RWPE2 (cell line): ENCODE measurements around the gene FAM78A.

Experiments used
- ATAC-seq: fragments of 200-7000 bp; cut with Tn5 transposase; 3 replicates; pipeline ENCODE4 v1.9.1; 2021; ENCODE audit warnings: low read depth
- DNase-seq: peaks from one replicate; pipeline ENCODE4 v3.0.0-alpha.2; 2020; ENCODE audit warnings: low spot score
- H3K27ac ChIP-seq: fragments of 450-650 bp; 2 replicates; pipeline ENCODE4 v1.5.1; 2017; ENCODE audit warnings: mild to moderate bottlenecking; ENCODE audit not compliant: poor library complexity, severe bottlenecking
- H3K27me3 ChIP-seq: fragments of 250-450 bp; sonication (Bioruptor Pico); 2 replicates; pipeline ENCODE4 v1.5.1; 2021; ENCODE audit warnings: mild to moderate bottlenecking, moderate library complexity; ENCODE audit not compliant: insufficient read depth, poor library complexity, severe bottlenecking
- H3K36me3 ChIP-seq: fragments of 250-450 bp; sonication (Bioruptor Pico); 2 replicates; pipeline ENCODE4 v1.5.1; 2020; ENCODE audit warnings: low read depth, mild to moderate bottlenecking, moderate library complexity
- H3K4me1 ChIP-seq: fragments of 250-450 bp; sonication (Bioruptor Pico); 2 replicates; pipeline ENCODE4 v1.5.1; 2021; ENCODE audit warnings: mild to moderate bottlenecking, moderate library complexity; ENCODE audit not compliant: insufficient read depth, poor library complexity, severe bottlenecking
- H3K4me3 ChIP-seq: fragments of 250-450 bp; sonication (Bioruptor Pico); 2 replicates; pipeline ENCODE4 v1.5.1; 2021; ENCODE audit warnings: mild to moderate bottlenecking, moderate library complexity; ENCODE audit not compliant: severe bottlenecking
- H3K9me3 ChIP-seq: fragments of 250-450 bp; sonication (Bioruptor Pico); 2 replicates; pipeline ENCODE4 v1.5.1; 2021; ENCODE audit warnings: mild to moderate bottlenecking, moderate library complexity; ENCODE audit not compliant: severe bottlenecking
- CTCF ChIP-seq: fragments of 450-650 bp; IDR thresholded peaks from one replicate; pipeline ENCODE4 v1.5.1; 2017; ENCODE audit warnings: mild to moderate bottlenecking, moderate library complexity; ENCODE audit not compliant: poor library complexity, severe bottlenecking

The FAM78A gene

GRCh38 chr9:131233556-131233955, 42.8 kb downstream of the FAM78A start:
- H3K27me3 ChIP-seq = no peaks in the 10 kb centered on the region
- H3K27ac ChIP-seq = no peak overlapping the region
- no peaks in the 10 kb centered on the region for H3K4me1 ChIP-seq
- H3K4me3 ChIP-seq = no peak overlapping the region
- peak; percentile 14 for DNase-seq
- no peaks in the 10 kb centered on the region for H3K9me3 ChIP-seq
- H3K36me3 ChIP-seq = peaks cover 45% of the 10 kb centered on the region
- no peak for ATAC-seq
- TF ChIP-seq CTCF = no peak

GRCh38 chr9:131228988-131229387, 47.3 kb downstream of the FAM78A start:
- no peak overlapping the region for H3K4me3 ChIP-seq
- no peaks in the 10 kb centered on the region for H3K4me1 ChIP-seq
- H3K27ac ChIP-seq = no peak overlapping the region
- H3K27me3 ChIP-seq = no peaks in the 10 kb centered on the region
- DNase-seq (peak; percentile 14), ATAC-seq (no peak)
- H3K36me3 ChIP-seq = peaks cover 59% of the 10 kb centered on the region
- no peak for TF ChIP-seq CTCF
- H3K9me3 ChIP-seq = no peaks in the 10 kb centered on the region

GRCh38 chr9:131227959-131228460, 48.3 kb downstream of the FAM78A start:
- H3K27ac ChIP-seq = no peak overlapping the region

GRCh38 chr9:131227112-131227958, 49.0 kb downstream of the FAM78A start:
- Histone ChIP-seq H3K27ac (no peak overlapping the region), H3K9me3 (no peaks in the 10 kb centered on the region), H3K4me3 (no peak overlapping the region), H3K36me3 (peaks cover 49% of the 10 kb centered on the region), H3K4me1 (no peaks in the 10 kb centered on the region), H3K27me3 (no peaks in the 10 kb centered on the region)
- DNase-seq (no peak), ATAC-seq (no peak)
- no peak for TF ChIP-seq CTCF

More at GRCh38 chr9:131227959-131228460, 48.3 kb downstream of the FAM78A start:
- ATAC-seq = no peak
- Histone ChIP-seq H3K27me3 (no peaks in the 10 kb centered on the region), H3K9me3 (no peaks in the 10 kb centered on the region), H3K36me3 (peaks cover 56% of the 10 kb centered on the region), H3K4me3 (no peak overlapping the region), H3K4me1 (no peaks in the 10 kb centered on the region)
- DNase-seq = no peak
- TF ChIP-seq CTCF = no peak

GRCh38 chr9:131226226-131226625, 50.1 kb downstream of the FAM78A start:
- no peak overlapping the region for H3K4me3 ChIP-seq
- H3K27me3 ChIP-seq = no peaks in the 10 kb centered on the region
- H3K4me1 ChIP-seq = no peaks in the 10 kb centered on the region
- ATAC-seq (no peak), DNase-seq (no peak)
- peaks cover 38% of the 10 kb centered on the region for H3K36me3 ChIP-seq
- no peak for TF ChIP-seq CTCF
- H3K9me3 ChIP-seq = no peaks in the 10 kb centered on the region
- H3K27ac ChIP-seq = no peak overlapping the region
